ENCODE measurements around the gene RALA.
"Not testable (repeated sequence)": the region's sequence is repeated elsewhere in the genome, so short reads cannot be mapped to it uniquely, and the experiment has no call there.

RALA gene

GRCh38 chr7:39647816-39648215 lies 24.4 kb downstream of the RALA start:
- no peak for DNase-seq (ENCODE audit: low spot score)

- DNase-seq (ENCODE audit: low spot score): no peak
Observed at GRCh38 chr7:39650676-39651075, 27.3 kb downstream of the RALA start.

GRCh38 chr7:39651265-39651664 lies 27.9 kb downstream of the RALA start:
- no peak for DNase-seq (ENCODE audit: low spot score)

- DNase-seq (ENCODE audit: low spot score): no peak
Observed at GRCh38 chr7:39656415-39656814, 33.0 kb downstream of the RALA start.

GRCh38 chr7:39659356-39660013 lies 36.1 kb downstream of the RALA start:
- DNase-seq (ENCODE audit: low spot score): no peak

GRCh38 chr7:39661960-39662359 lies 38.6 kb downstream of the RALA start:
- DNase-seq (ENCODE audit: low spot score): no peak

GRCh38 chr7:39663263-39663662 lies 39.9 kb downstream of the RALA start:
- DNase-seq (ENCODE audit: low spot score): no peak

GRCh38 chr7:39664057-39664456 lies 40.7 kb downstream of the RALA start:
- DNase-seq (ENCODE audit: low spot score): no peak

GRCh38 chr7:39664585-39664984 lies 41.2 kb downstream of the RALA start:
- DNase-seq (ENCODE audit: low spot score): no peak

GRCh38 chr7:39666562-39666961 lies 43.2 kb downstream of the RALA start:
- DNase-seq (ENCODE audit: low spot score): no peak

- no peak for DNase-seq (ENCODE audit: low spot score)
Observed at GRCh38 chr7:39667341-39667923, 44.1 kb downstream of the RALA start.

- not testable (repeated sequence) for DNase-seq (ENCODE audit: low spot score)
Observed at GRCh38 chr7:39668280-39668679, 44.9 kb downstream of the RALA start.

GRCh38 chr7:39670052-39670451 lies 46.7 kb downstream of the RALA start:
- DNase-seq (ENCODE audit: low spot score): no peak

GRCh38 chr7:39670934-39671333 lies 47.6 kb downstream of the RALA start:
- no peak for DNase-seq (ENCODE audit: low spot score)

- DNase-seq (ENCODE audit: low spot score): no peak
Observed at GRCh38 chr7:39672176-39672575, 48.8 kb downstream of the RALA start.

GRCh38 chr7:39673868-39674267 lies 50.5 kb downstream of the RALA start:
- no peak for DNase-seq (ENCODE audit: low spot score)

- no peak for DNase-seq (ENCODE audit: low spot score)
Observed at GRCh38 chr7:39674406-39674805, 51.0 kb downstream of the RALA start.

- DNase-seq (ENCODE audit: low spot score): no peak
Observed at GRCh38 chr7:39676346-39676745, 53.0 kb downstream of the RALA start.

- no peak for DNase-seq (ENCODE audit: low spot score)
Observed at GRCh38 chr7:39678930-39679709, 55.7 kb downstream of the RALA start.

- DNase-seq (ENCODE audit: low spot score): not testable (repeated sequence)
Observed at GRCh38 chr7:39679874-39680273, 56.5 kb downstream of the RALA start.

- no peak for DNase-seq (ENCODE audit: low spot score)
Observed at GRCh38 chr7:39681887-39682441, 58.6 kb downstream of the RALA start.

- DNase-seq (ENCODE audit: low spot score): no peak
Observed at GRCh38 chr7:39683216-39683845, 60.0 kb downstream of the RALA start.

All from germinal center (tissue), 1 donor.